Colon (tissue), 2 donors: ENCODE measurements around the gene GAMT.

Experiments
- FAIRE-seq: peaks from 2 replicates; lab custom pipeline; 2012; peaks lifted over from hg19 to GRCh38; lab: Jason Lieb, UNC
- donor health status: control.
- donor health status: control.

Gene GAMT

DNA sequence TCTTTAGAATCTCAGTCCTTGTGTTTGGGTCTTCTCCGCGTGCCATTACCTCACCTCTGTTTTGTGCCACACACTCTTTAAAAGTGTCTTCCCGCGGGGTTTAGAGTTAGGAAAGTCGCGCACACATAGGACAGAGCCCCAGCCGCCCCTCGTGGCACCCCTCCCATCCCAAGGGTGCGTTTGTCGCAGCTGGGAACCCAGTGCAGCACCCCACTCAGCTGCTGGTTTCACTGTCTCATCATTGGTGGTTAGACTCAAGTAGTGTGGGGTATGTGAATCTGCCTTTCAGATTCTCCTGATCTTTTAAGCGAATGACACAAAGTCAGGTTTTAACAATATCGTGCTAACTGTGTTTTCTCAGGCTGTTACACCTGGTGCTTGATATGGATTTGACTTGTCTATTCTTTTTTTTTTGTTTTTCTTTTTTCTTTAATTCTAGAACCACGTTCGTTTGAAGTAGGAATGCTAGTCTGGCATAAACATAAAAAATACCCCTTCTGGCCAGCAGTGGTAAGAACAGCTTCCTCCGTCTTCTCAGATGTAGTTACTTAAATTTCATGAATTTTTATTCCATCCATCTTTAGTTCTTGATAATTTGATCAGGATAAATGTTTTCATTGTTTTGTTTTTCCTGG is 37.2 kb downstream of the GAMT start:
- FAIRE-seq, result no peak

DNA sequence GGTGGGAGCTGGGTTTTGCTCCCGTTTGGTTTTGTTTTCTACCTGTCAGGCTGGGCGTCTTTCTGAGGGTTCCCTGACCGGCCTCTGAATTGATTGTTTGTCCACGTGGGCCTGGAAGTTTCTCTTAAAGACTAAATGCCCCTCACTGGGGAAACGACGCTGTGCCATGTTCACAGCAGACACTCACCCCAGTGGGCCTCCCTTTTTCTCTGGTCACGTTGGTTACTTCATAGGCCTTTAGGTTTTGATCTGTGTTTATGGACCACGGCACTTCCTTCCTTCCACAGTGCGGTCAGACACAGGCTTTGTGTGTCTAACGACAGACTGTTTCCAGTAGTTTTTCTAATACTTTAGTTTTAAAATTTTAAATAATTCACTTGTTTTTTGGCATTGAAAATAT is 37.7 kb downstream of the GAMT start:
- FAIRE-seq, result no peak

DNA sequence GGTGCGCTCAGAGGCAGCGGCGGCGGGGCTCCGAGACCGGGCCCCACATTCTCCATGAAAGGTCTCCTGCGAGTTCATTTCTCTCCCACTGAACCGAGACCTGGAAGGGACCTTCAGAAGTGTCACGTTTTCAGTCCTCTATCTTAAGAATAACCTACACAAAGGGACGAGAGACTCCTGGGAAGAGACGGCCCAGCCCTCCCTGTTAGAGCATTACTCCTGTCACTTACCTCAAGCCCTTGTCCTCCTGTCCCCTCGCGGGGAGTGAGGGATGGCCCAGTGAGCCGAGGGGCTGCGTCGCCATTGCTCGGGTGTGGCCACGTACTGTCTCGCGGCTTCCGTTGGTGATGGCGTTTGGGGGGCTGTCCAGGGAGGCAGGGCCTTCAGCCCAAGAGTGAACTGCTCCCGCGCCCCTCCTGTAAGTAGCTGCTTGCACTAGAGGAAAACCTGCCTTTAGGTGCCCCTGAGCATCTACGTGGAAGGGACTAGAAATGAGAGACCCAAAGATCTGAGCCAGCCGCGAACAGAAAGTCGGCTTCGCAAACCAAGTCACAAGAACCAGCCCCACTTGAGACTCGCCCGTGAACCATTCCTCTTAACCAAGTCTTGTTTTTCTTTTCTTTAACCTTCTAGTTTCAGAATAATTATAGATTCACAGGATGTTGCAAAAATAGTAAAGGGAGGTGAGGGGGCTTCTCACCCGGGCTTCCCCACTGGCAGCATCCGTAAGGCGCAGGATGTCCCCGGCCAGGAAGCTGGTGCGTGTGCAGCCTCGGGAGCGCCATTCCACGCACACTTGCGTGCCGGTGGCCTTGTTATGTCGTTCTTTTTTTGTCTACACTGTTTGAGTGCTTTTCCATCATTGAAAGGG is 38.7 kb downstream of the GAMT start:
- no peak for FAIRE-seq

DNA sequence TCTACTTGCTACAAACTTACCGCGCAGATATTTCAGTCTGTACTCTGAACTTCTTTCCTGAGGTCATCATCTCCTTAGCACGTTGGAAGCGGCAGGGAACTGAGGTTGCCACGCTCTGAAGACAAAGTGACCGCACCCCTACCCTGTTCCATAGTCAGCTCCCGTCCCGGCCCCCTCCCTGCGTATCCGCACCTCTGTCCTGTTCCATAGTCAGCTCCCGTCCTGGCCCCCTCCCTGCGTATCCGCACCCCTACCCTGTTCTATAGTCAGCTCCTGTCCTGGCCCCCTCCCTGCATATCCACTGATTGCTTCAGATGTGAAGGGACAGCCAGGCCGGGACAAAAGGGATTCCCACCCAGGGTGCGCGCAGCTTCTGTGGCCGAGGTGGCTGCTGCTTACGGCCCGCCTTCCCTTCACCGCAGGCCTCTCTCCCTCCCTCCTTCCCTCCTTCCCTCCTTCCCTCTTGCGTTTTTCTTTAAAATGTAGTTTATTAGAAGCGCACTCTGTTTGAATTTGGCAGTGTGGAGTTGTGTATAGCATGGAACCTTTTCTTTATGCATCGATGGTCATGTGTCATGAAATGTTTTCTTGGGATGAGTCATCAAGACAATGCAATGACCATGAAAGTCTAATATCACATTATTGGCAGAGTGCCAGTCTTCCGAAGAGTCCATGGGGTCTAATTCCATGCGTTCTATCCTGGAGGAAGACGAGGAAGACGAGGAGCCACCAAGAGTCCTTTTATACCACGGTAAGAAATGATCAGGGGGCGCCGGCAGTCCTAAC is 39.5 kb downstream of the GAMT start:
- no peak for FAIRE-seq

GRCh38 chr19:1360818-1361461 is 40.4 kb downstream of the GAMT start:
- no peak for FAIRE-seq

DNA sequence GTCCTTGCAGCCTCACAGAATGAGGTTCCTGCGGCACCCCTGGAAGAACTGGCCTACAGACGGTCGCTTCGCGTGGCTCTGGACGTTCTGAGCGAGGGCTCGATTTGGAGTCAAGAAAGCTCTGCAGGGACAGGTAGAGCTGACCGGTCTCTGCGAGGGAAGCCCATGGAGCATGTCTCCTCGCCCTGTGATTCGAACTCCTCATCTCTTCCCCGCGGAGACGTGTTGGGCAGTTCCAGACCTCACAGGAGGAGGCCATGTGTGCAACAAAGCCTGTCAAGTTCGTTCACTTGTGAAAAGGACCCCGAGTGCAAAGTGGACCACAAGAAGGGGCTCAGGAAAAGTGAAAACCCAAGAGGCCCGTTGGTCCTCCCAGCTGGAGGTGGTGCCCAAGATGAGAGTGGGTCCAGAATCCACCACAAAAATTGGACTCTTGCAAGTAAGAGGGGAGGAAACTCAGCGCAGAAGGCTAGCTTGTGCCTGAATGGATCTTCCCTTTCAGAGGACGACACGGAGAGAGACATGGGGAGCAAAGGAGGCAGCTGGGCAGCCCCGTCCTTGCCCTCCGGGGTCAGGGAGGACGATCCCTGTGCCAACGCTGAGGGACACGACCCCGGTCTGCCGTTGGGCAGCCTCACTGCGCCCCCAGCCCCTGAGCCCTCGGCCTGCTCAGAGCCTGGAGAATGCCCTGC is 41.1 kb downstream of the GAMT start:
- no peak for FAIRE-seq

- FAIRE-seq, result no peak
Observed at GRCh38 chr19:1357531-1358109, 43.7 kb downstream of the GAMT start.

DNA sequence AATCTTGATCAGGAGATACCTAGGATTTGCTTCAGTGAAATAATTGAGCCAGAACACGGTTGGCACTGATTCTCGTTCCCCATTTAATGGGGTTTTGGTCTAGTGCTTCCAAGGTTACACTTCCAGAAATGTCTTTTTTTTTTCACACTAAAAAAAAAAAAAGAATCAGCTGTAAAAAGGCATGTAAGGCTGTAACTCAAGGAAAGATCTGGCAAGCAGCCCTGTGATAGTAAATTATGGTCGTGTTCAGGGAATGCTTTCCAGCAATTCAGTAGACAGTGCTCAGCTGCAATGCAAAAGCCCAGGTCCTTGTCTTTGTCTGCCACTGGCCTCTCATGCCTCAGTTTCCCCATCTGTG is 44.9 kb downstream of the GAMT start:
- FAIRE-seq, result no peak

DNA sequence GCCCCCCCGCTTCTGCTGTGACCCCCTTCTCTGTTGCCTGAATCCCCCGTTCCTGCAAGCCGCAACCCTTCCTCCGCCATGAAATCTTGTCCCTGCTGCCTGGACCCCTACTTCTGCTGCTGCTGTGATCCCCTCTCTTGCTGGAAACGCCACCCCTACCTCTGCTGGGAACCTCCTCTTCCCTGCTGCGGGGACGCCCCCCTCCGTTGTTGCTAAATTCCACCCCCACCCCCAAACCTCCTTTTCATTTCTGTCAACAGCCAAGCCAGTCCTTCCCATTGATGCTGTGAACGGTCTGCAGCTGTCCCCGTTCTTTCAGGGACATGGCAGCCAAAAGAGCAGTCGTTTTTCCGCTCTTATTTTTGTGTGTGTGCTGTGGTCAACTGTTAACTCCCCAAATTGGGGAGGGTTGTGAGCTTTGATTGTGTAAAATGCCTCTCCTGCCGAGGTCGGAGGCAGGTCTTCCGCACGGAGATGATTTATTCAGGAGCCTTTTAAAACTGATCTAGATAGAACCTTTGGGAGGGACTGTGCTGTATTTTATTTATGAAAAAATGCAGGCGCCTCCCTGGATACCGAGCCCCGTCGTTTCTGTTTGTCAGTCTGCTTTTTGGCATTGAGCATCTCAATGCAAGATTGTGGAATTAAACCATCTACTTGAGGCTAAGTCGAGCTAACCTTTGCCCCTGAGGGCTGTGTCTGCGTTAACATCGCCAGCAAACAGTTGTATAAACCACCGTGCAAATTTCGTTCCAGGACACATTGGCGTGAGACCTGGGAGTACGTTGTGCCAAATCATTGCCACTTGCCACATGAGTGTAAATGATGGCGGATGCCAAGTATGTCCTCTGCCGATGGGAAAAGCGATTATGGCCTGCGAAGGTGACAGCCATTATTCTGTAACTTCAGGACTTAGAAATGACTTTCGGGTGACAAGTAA is 45.5 kb downstream of the GAMT start:
- FAIRE-seq, result no peak

- no peak for FAIRE-seq
Observed at GRCh38 chr19:1354970-1355567, 46.3 kb downstream of the GAMT start.

DNA sequence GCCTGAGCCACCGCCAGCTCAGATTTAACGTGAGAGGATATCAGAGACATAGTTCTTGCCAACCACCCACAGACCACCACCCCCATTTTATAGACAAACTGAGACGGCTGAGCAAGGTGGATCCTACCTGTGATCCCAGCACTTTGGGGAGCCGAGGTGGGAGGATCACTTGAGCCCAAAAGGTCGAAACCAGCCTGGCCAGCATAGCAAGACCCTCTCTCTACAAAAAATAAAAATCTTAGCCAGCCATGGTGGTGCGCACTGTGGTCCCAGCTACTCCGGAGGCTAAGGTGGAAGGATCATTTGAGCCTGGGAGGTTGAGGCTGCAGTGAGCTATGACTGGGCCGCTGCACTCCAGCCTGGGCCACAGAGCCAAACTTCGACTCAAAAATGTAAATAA is 48.2 kb downstream of the GAMT start:
- FAIRE-seq, result no peak

GRCh38 chr19:1351381-1351851 is 49.9 kb downstream of the GAMT start:
- no peak for FAIRE-seq

DNA sequence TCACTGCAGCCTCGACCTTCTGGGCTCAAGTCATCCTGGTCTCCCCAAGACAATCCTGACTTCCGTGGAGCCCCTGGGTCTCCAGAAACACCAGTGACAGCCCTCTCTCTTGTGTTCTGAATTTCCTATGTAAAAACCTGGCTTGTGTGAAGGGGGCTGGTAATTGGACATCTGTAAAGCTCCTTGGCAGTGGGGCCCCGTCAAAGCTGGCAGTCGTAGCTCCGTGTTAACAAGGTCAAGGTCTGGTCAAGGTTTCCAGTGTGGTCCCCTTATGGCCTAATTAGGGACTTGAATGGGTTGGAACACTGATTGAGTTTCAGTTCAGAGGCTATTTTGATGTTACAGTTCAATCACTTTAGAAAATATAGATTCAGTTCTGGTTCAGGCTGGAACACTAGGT is 50.5 kb downstream of the GAMT start:
- no peak for FAIRE-seq

DNA sequence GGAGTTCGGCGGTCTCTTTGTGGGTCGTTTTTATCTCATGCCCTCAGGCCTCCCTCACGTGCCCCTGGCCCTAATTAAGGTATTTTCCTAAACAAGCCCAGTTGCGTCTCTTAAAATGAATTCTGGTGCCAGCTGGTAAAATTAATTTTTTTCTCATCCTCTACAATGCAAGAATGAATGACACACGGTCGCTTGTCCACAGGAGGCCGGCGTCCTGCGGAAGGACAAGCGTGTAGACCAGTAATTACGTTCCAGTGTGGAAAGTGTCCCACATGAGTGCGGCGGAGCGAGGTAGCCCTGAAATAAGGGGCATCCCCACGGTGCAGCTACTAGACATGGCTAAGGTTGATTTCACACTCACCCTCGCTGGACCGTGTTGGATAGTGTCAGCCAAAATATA is 52.1 kb downstream of the GAMT start:
- no peak for FAIRE-seq
